Thoracic aorta (tissue), 2 donors: ENCODE results near the gene ZDHHC4. TPM values are rescaled to one million over a fixed set of nuclear protein-coding genes. Genes with fewer than 3 reads are reported as not detected.
A peak's percentile ranks its signal among the peaks of the same experiment; 100 is the strongest.

Experiments used
- ATAC-seq: fragments of 150-250 bp; one replicate; pipeline ENCODE4 v1.8.0; 2017; ENCODE audit warnings: low read depth; ENCODE audit not compliant: insufficient number of reproducible peaks, low FRiP score
- DNase-seq: peaks from one replicate; pipeline ENCODE4 v3.0.0-alpha.2; 2020; ENCODE audit warnings: low spot score
- H3K27ac ChIP-seq, 2 donors: fragments of 200-600 bp; sonication (generic); 1 replicate in 1 of 2; 2 replicates in 1 of 2; pipeline ENCODE4 v1.5.1; 2016; ENCODE audit warnings: mild to moderate bottlenecking in 2 of 2, moderate library complexity in 2 of 2
- H3K27me3 ChIP-seq: fragments of 200-600 bp; sonication (generic); replicated peaks from 2 replicates; pipeline ENCODE4 v1.6.0; 2016; ENCODE audit warnings: mild to moderate bottlenecking; ENCODE audit not compliant: insufficient read depth
- H3K36me3 ChIP-seq: fragments of 200-600 bp; sonication (generic); one replicate; pipeline ENCODE4 v1.5.1; 2016
- H3K4me1 ChIP-seq, 2 donors: fragments of 200-600 bp; sonication (generic); 1 replicate in 1 of 2; 2 replicates in 1 of 2; pipeline versions ENCODE4 v1.5.1 to v1.6.0; 2016; ENCODE audit warnings: low read depth in 2 of 2, mild to moderate bottlenecking in 1 of 2; ENCODE audit not compliant: control insufficient read depth in 1 of 2
- H3K4me3 ChIP-seq: fragments of 200-600 bp; sonication (generic); 2 replicates; pipeline ENCODE4 v1.5.1; 2016; ENCODE audit warnings: mild to moderate bottlenecking
- H3K9me3 ChIP-seq: fragments of 200-600 bp; sonication (generic); 2 replicates; pipeline ENCODE4 v1.5.1; 2016
- CTCF ChIP-seq: fragments of 200-600 bp; sonication (generic); IDR thresholded peaks from one replicate; pipeline ENCODE4 v1.5.1; 2019; ENCODE audit warnings: antibody characterized with exemption
- total RNA-seq, 2 donors: library from RNA; depleted of rRNA; stranded (reverse); fragments of >200 nt; gene quantifications; one replicate each; pipeline versions ENCODE4 v1.1.0 to v1.2.3, GENCODE V29; 2016

Gene ZDHHC4
- total RNA-seq, 2 donors from 2014 or later = 35.3 to 101 TPM

GRCh38 chr7:6562106-6562505, 15.1 kb upstream of the ZDHHC4 start:
- no peak for ATAC-seq
- Histone ChIP-seq H3K9me3 (no peaks in the 10 kb centered on the region), H3K27me3 (no peaks in the 10 kb centered on the region), H3K36me3 (no peaks in the 10 kb centered on the region), H3K4me3 (no peak overlapping the region), H3K4me1 (peaks cover 0 to 13% of the 10 kb centered on the region in 2 donors), H3K27ac (no peak overlapping the region)
- no peak for TF ChIP-seq CTCF
- DNase-seq = no peak

GRCh38 chr7:6563936-6564770, 13.1 kb upstream of the ZDHHC4 start:
- H3K4me3 ChIP-seq = no peak overlapping the region
- no peak overlapping the region for H3K27ac ChIP-seq
- peaks cover 0 to 13% of the 10 kb centered on the region in 2 donors for H3K4me1 ChIP-seq
- no peaks in the 10 kb centered on the region for H3K36me3 ChIP-seq
- no peaks in the 10 kb centered on the region for H3K27me3 ChIP-seq
- H3K9me3 ChIP-seq = no peaks in the 10 kb centered on the region
- TF ChIP-seq CTCF = no peak
- ATAC-seq (peak; percentile 43), DNase-seq (no peak)

- no peak overlapping the region for H3K4me3 ChIP-seq
- no peak for TF ChIP-seq CTCF
- no peak for DNase-seq
- H3K36me3 ChIP-seq = no peaks in the 10 kb centered on the region
- H3K27me3 ChIP-seq = no peaks in the 10 kb centered on the region
- H3K9me3 ChIP-seq = no peaks in the 10 kb centered on the region
- H3K4me1 ChIP-seq = peaks cover 0 to 13% of the 10 kb centered on the region in 2 donors
- H3K27ac ChIP-seq = no peak overlapping the region
- no peak for ATAC-seq
Observed at GRCh38 chr7:6565655-6566054, 11.6 kb upstream of the ZDHHC4 start.

GRCh38 chr7:6567886-6568285, 9.4 kb upstream of the ZDHHC4 start:
- H3K4me3 ChIP-seq = no peak overlapping the region
- no peak for ATAC-seq

More at GRCh38 chr7:6567886-6568285, 9.4 kb upstream of the ZDHHC4 start:
- TF ChIP-seq CTCF = no peak
- H3K27ac ChIP-seq = no peak overlapping the region
- H3K36me3 ChIP-seq = no peaks in the 10 kb centered on the region
- H3K9me3 ChIP-seq = no peaks in the 10 kb centered on the region
- no peaks in the 10 kb centered on the region for H3K27me3 ChIP-seq
- DNase-seq = no peak
- H3K4me1 ChIP-seq = peaks cover 0 to 13% of the 10 kb centered on the region in 2 donors
